Neural progenitor cell (in vitro differentiated cells): Measurements from ENCODE around the gene SRSF12.

ENCODE experiments used
- EZH2 ChIP-seq: fragments of 200-600 bp; sonication (generic); IDR thresholded peaks from 2 replicates; pipeline ENCODE4 v1.6.1; 2017; ENCODE audit warnings: antibody characterized with exemption, mild to moderate bottlenecking, moderate library complexity
- TF ChIP-seq, protein P1 (sequence below): fragments of 200-600 bp; sonication (generic); IDR thresholded peaks from 2 replicates; pipeline ENCODE4 v1.5.1; 2017; ENCODE audit warnings: antibody characterized with exemption, mild to moderate bottlenecking

DNA sequence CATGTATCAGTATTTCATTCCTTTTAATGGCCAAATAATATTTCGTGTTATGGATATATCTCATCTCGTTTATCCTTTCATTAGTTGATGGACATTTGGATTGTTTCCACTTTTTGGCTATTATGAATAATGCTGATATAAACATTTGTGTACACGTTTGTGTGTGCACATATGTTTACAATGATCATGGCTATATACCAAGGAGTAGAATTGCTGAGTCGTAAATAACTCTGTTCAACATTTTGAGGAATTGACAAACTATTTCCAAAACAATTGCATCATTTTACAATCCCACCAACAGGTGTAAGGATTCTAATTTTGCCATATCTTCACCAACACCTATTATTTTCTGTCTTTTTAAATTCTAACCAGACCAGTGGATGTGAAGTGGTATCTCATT, 63.7 kb downstream of the SRSF12 start:
- TF ChIP-seq, protein P1, sequence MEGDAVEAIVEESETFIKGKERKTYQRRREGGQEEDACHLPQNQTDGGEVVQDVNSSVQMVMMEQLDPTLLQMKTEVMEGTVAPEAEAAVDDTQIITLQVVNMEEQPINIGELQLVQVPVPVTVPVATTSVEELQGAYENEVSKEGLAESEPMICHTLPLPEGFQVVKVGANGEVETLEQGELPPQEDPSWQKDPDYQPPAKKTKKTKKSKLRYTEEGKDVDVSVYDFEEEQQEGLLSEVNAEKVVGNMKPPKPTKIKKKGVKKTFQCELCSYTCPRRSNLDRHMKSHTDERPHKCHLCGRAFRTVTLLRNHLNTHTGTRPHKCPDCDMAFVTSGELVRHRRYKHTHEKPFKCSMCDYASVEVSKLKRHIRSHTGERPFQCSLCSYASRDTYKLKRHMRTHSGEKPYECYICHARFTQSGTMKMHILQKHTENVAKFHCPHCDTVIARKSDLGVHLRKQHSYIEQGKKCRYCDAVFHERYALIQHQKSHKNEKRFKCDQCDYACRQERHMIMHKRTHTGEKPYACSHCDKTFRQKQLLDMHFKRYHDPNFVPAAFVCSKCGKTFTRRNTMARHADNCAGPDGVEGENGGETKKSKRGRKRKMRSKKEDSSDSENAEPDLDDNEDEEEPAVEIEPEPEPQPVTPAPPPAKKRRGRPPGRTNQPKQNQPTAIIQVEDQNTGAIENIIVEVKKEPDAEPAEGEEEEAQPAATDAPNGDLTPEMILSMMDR: no peak
- no peak for TF ChIP-seq EZH2
